Uterus (tissue), 4 donors: ENCODE results near the gene GNG7. TPM values are rescaled to one million over a fixed set of nuclear protein-coding genes. Genes with fewer than 3 reads are reported as not detected.

Experiments used
- DNase-seq, 2 donors: peaks; one replicate each; pipeline ENCODE4 v3.0.0-alpha.2; 2019 to 2020
- H3K27ac ChIP-seq, 2 donors: fragments of 200-600 bp; sonication (generic); 1 replicate in 1 of 2; 2 replicates in 1 of 2; pipeline ENCODE4 v1.5.1; 2016 to 2018
- H3K27me3 ChIP-seq, 2 donors: fragments of 200-600 bp; sonication (generic); one replicate each; pipeline ENCODE4 v1.5.1; 2018 to 2019; ENCODE audit warnings: control low read depth in 1 of 2
- H3K36me3 ChIP-seq, 2 donors: fragments of 200-600 bp; sonication (generic); one replicate each; pipeline ENCODE4 v1.5.1; 2019; ENCODE audit warnings: control low read depth in 1 of 2
- H3K4me1 ChIP-seq, 2 donors: fragments of 200-600 bp; sonication (generic); one replicate each; pipeline ENCODE4 v1.5.1; 2018 to 2019; ENCODE audit warnings: control low read depth in 1 of 2
- H3K4me3 ChIP-seq, 2 donors: fragments of 200-600 bp; sonication (generic); 1 replicate in 1 of 2; 2 replicates in 1 of 2; pipeline ENCODE4 v1.5.1; 2018 to 2019; ENCODE audit warnings: mild to moderate bottlenecking in 1 of 2
- H3K9me3 ChIP-seq, 2 donors: fragments of 200-600 bp; sonication (generic); one replicate each; pipeline ENCODE4 v1.5.1; 2019; ENCODE audit warnings: control low read depth in 1 of 2
- CTCF ChIP-seq, 4 experiments: fragments of 200-600 bp in 2 of 4; fragments of 450-650 bp in 2 of 4; sonication (generic) in 2 of 4; IDR thresholded peaks; one replicate each; pipeline ENCODE4 v1.5.1; 2016 to 2019; ENCODE audit warnings: antibody characterized with exemption in 4 of 4, mild to moderate bottlenecking in 2 of 4, moderate library complexity in 1 of 4
- POLR2A ChIP-seq, 2 donors: fragments of 450-650 bp; IDR thresholded peaks; one replicate each; pipeline ENCODE4 v1.6.1; 2016; ENCODE audit warnings: antibody characterized with exemption in 2 of 2, mild to moderate bottlenecking in 1 of 2, moderate library complexity in 1 of 2
- intact Hi-C: fragments of 100-400 bp; cut with DNase I; formaldehyde crosslinking; loops from one replicate; pipeline ENCODE4 v1.15.1; 2023; ENCODE audit warnings: low total_unique reads
- total RNA-seq, 4 donors: library from RNA; depleted of rRNA in 3 of 4; stranded (reverse); fragments of >200 nt in 3 of 4; gene quantifications; one replicate each; pipeline versions ENCODE4 v1.1.0 to v1.2.4, GENCODE V29; 2014 to 2023
- donor health status: DM: yes; HTN: yes; CAD: no.

Gene GNG7
- total RNA-seq, 4 donors from 2014 or later, result 0.88 to 11.1 (median 3.2) TPM

- Histone ChIP-seq H3K27me3 (no peaks in the 10 kb centered on the region), H3K27ac (no peak overlapping the region), H3K9me3 (no peaks in the 10 kb centered on the region), H3K36me3 (no peaks in the 10 kb centered on the region), H3K4me3 (no peak overlapping the region), H3K4me1 (no peaks in the 10 kb centered on the region)
- intact Hi-C loops, result no loop called here
- DNase-seq, result no peak
- TF ChIP-seq POLR2A (IDR thresholded peaks at IDR 0.05) (no peak), CTCF (IDR thresholded peaks at IDR 0.05) (no peak)
These were observed 83.9 kb downstream of the GNG7 start for GRCh38 chr19:2618611-2619010.

- TF ChIP-seq CTCF (IDR thresholded peaks at IDR 0.05) (no peak), POLR2A (IDR thresholded peaks at IDR 0.05) (no peak)
- no peak for DNase-seq
- intact Hi-C loops, result no loop called here
- no peak overlapping the region for H3K27ac ChIP-seq
- H3K27me3 ChIP-seq, result no peaks in the 10 kb centered on the region
- no peaks in the 10 kb centered on the region for H3K9me3 ChIP-seq
- H3K4me3 ChIP-seq, result no peak overlapping the region
- H3K36me3 ChIP-seq, result no peaks in the 10 kb centered on the region
- no peaks in the 10 kb centered on the region for H3K4me1 ChIP-seq
These were observed 84.9 kb downstream of the GNG7 start for GRCh38 chr19:2617393-2618165.

GRCh38 chr19:2616741-2617392 is 85.6 kb downstream of the GNG7 start:
- intact Hi-C loops, result no loop called here
- no peaks in the 10 kb centered on the region for H3K4me1 ChIP-seq

GRCh38 chr19:2615782-2616181 is 86.7 kb downstream of the GNG7 start:
- intact Hi-C loops, result no loop called here
- no peak for DNase-seq
- no peak for TF ChIP-seq POLR2A (IDR thresholded peaks at IDR 0.05)

More at GRCh38 chr19:2616741-2617392, 85.6 kb downstream of the GNG7 start:
- H3K4me3 ChIP-seq, result no peak overlapping the region
- H3K9me3 ChIP-seq, result no peaks in the 10 kb centered on the region
- no peaks in the 10 kb centered on the region for H3K36me3 ChIP-seq
- TF ChIP-seq CTCF (IDR thresholded peaks at IDR 0.05) (no peak), POLR2A (IDR thresholded peaks at IDR 0.05) (no peak)
- H3K27ac ChIP-seq, result no peak overlapping the region
- H3K27me3 ChIP-seq, result no peaks in the 10 kb centered on the region
- no peak for DNase-seq

GRCh38 chr19:2613507-2614295 is 88.8 kb downstream of the GNG7 start:
- intact Hi-C loops, result loop anchor here (2.0 kb wide), 1 partner anchor 141 kb away; no protein-coding TSS in a partner anchor
- no peak for DNase-seq
- Histone ChIP-seq H3K36me3 (no peaks in the 10 kb centered on the region), H3K27ac (no peak overlapping the region), H3K4me3 (no peak overlapping the region), H3K9me3 (no peaks in the 10 kb centered on the region), H3K4me1 (no peaks in the 10 kb centered on the region), H3K27me3 (no peaks in the 10 kb centered on the region)
- TF ChIP-seq POLR2A (IDR thresholded peaks at IDR 0.05) (no peak), CTCF (IDR thresholded peaks at IDR 0.05) (peak; percentile 54 to 74 (median 62))

More at GRCh38 chr19:2615782-2616181, 86.7 kb downstream of the GNG7 start:
- Histone ChIP-seq H3K27me3 (no peaks in the 10 kb centered on the region), H3K4me3 (no peak overlapping the region), H3K27ac (no peak overlapping the region), H3K36me3 (no peaks in the 10 kb centered on the region), H3K9me3 (no peaks in the 10 kb centered on the region), H3K4me1 (no peaks in the 10 kb centered on the region)
